GM12872 (cell line): Measurements from ENCODE around the gene NCAPG2.

Experiments used
- TF ChIP-seq, protein P1 (sequence below): IDR thresholded peaks from 3 replicates; pipeline ENCODE4 v1.5.1; 2011; ENCODE audit warnings: low read depth, mild to moderate bottlenecking, low read length, moderate library complexity; ENCODE audit not compliant: insufficient read depth

Gene NCAPG2

DNA sequence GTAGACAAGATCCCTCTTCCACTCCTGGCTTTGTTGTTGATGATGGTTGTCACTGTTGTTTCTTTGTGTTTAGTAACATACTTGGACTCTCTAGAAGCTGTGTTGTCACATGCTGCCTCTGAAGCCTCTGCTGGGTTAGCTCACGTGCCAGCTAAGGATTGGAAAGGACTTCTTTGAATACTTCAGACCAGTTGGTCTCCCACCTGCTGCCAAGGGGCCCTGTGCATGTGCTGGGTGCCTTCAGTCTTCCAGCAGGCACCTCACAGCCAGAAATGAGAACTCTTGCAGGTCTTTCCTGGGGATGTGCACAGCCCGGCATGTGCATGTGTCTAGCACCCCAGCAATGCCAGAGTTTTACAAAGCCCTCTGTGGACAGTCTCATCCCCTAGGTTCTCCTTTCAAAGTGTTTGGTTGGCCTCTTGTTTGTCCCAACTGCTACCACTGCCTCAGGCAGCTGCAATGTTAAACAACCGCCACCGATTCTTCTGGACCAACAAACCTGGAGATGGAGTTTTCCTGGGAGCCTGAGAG is 21.7 kb upstream of the NCAPG2 start:
- TF ChIP-seq, protein P1, sequence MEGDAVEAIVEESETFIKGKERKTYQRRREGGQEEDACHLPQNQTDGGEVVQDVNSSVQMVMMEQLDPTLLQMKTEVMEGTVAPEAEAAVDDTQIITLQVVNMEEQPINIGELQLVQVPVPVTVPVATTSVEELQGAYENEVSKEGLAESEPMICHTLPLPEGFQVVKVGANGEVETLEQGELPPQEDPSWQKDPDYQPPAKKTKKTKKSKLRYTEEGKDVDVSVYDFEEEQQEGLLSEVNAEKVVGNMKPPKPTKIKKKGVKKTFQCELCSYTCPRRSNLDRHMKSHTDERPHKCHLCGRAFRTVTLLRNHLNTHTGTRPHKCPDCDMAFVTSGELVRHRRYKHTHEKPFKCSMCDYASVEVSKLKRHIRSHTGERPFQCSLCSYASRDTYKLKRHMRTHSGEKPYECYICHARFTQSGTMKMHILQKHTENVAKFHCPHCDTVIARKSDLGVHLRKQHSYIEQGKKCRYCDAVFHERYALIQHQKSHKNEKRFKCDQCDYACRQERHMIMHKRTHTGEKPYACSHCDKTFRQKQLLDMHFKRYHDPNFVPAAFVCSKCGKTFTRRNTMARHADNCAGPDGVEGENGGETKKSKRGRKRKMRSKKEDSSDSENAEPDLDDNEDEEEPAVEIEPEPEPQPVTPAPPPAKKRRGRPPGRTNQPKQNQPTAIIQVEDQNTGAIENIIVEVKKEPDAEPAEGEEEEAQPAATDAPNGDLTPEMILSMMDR, result no peak

DNA sequence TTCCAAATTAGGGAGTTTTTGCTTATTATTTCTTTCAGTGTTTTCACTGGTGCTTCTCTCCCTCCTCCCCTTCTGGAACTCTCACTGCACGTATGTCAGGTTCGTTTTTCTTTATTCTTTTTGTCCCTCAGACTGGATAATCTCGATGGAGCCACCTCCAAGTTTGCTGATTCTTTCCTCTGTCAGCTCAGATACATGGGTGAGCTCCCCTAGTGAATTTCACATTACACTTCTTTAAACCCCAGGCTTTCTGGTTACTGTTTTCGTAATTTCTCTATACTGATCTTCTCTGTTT is 20.8 kb upstream of the NCAPG2 start:
- TF ChIP-seq, protein P1, result no peak

DNA sequence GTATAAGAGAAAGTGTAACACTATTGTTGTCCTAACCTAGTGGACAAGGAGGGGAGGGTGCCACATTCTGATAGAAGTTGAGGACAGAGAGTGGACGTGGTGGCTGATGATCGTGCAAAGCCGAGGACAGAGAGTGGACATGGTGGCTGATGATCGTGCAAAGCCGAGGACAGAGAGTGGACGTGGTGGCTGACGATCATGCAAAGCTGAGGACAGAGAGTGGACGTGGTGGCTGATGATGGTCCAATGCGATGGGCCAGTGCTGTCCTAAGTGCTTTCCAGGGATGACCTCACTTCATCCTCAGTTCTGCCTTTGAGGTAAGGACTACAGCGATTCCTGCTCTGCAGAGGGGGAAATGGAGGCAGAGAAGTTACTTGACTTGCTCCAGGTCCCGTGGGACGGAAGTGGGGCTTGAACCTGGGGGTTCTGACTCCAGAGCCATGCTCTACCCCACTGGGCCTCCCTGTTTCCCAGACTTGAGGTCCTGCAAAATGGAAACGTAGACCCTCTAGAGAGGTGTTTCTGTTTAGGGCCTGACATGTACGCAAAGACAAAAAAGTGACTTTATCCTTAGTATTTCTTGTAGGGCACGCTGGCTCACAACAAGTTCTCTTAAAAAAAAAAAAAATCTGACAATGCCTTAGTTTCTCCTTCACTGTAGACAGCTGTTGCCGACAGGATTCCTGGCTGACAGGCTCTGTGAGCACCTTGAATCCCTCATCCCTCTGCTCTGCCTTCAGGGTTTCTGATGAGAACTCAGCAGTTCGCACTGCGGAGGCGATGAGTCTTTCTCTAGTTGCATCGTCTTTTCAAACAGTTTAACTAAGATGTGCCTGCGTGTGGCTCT is 20.3 kb upstream of the NCAPG2 start:
- TF ChIP-seq, protein P1, result no peak

DNA sequence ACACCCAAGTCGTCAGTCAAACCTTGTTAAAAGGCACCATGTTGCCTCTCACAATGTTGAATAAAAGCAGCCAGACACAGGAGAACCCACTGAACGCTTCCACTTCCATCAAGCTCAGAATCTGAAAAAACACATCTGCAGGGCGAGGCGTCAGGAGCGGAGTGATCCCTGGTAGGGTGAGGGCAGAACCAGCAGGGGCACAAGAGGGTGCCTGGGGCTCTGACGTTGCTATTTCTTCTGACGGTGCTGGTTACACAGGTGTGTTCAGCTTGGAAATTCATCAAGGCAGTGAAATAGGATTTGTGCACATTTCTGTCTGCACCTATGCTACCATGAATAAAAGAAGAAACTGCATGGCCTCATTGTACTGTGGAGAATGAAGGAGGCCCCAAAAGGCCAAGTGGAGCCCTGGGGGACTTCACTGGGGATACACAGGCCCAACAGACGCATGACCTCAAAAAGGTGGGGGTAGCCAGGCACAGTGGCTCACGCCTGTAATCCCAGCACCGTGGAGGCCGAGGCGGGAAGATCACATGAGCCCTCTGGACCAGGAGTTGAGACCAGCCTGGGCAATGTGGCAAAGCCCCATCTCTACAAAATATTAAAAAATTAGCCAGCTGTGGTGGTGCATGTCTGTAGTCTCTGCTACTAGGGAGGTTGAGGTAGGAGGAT is 19.2 kb upstream of the NCAPG2 start:
- TF ChIP-seq, protein P1, result no peak

DNA sequence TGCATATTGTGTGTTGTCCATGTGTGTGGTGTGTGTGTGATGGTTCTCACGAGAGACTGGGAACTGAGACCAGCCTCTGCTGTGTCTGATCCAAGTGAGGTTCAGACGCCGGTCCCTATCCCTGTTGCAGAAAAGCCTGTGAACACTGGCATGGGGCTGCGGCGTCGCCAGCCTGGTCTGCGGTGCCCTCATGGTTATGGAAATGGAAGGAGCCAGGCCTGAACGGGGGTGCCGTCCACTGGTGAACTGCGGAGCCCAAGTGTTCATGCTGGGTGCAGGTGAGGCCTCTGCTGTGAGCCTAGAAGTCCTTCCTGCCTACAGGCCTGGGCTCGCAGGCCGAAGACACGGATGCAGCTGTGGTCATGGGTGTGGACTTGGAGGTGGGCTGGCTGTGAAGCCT is 18.7 kb upstream of the NCAPG2 start:
- TF ChIP-seq, protein P1, result no peak

DNA sequence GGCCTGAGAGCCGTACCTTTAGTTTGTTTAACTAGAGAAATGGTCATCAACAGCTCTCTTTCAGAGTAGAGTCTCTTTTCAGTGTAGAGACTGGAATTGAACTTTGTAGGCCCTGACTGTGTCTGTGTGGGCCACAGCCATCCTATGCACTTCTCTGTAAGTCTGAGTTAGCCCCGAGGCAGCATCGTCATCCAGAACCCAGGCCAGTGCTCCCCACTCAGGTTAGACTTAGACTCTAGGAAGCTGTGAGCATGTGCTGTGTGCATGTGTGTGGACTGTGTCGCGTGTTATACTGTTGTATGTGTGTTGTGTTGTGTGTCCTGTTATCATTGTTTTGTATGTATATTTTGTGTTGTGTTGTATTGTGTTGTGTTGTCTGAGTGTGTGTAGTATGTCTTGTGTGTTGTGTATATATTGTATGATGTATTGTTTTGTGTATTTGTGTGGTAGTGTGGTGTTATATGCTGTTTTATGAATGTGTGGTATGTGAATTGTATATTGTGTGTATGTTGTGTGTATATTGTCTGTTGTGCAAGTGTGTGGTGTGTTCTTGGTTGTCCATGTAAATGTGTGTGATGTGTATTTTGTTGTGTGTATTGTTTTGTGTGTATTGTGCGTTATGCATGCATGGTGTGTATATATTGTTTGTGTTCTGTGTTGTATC is 18.1 kb upstream of the NCAPG2 start:
- TF ChIP-seq, protein P1, result no peak

DNA sequence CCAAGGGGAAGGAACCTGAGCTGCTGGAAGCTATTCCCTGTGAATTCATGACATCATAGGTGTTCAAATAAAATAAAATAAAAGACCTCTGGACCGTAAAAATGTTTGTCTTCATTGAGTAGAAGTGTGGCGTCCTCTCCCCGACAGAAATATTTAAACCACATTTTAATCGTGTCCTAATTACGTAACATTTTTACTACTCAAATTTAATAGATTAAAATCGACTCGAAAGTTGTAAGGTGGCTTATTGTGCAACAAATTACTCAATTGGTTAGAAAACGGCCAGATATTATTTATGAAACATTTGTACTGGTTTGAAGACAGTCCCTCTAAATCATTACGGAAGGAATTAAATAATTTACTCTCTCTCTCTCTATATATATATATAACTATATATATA is 15.5 kb upstream of the NCAPG2 start:
- TF ChIP-seq, protein P1, result no peak
